GM21528 (cell line): ENCODE results near the gene DAPK1.

Experiments used
- ATAC-seq: cut with Tn5 transposase; IDR thresholded peaks from one replicate; pipeline ENCODE4 v1.9.1; 2021; ENCODE audit warnings: mild to moderate bottlenecking, moderate library complexity; ENCODE audit not compliant: unreplicated experiment, low FRiP score

The DAPK1 gene

DNA sequence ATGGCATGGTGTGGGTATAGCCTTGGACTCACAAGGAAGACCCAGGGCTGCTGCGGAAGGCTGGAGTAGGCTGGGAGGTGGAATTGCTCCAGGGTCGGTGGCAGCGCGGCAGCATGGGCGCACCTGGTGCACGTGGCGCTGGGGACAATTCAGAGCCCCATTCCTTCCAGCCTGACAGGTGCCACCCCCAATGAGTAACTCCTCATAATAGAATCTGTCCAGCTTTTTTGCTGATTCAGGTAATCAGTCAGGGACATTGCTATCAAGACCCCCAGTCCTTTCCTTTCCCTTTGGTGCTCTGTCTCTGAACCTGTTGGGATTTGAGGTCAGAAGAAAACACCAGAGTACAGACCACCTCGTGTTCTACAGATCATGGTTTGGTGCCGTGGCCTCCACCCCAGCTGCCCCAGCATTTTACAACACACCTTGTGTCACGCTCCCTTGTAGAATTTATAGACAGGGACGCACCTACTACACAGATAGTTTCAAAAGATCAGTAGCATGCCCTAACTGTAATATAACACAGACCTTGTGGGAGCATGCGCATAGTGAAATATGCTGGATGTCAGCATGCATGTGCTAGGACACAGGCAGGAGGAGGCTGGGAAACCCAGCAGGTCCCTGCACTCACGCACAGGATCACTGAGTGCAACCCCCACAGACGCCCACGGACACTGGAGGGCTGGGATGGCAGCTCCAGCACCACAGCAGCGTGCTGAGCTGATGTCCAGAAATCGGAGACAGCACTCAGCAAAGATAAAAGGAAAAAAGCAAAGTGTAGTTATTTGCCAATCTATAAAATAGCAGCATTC, 180.3 kb downstream of the DAPK1 start:
- no peak for ATAC-seq

DNA sequence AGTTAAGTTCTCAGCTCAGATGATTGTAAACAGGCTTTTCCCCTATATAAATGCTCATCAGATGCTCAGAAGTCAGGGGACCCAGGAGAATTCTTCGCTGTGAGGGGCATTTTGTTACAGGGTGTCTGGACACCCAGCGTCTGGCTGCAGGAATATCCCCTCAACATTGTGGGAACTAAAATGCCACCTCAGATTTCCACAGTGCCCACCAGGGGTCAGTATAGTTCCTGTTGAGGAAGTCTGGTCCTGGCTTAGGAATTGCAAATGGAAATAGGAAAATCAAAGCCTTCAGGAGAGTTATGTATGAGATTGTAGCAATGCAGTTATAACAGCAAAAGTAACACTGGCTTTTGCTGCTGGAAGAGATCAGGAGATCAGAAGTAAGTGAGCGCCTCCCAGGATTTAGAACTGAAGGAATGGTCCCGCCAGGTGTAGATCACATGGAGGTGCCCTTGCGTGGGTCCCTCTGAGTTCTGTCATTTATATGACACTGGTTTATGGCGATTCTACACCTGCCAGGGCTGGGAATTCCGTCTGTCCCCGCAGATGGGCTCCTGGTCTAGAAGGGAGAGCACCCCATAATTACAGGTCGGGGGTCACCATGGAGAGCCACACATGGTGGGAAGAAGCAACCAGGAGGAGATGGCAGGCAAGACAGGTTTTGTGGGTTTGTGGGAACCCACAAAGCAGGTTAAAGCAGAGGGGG, 181.1 kb downstream of the DAPK1 start:
- ATAC-seq = no peak

DNA sequence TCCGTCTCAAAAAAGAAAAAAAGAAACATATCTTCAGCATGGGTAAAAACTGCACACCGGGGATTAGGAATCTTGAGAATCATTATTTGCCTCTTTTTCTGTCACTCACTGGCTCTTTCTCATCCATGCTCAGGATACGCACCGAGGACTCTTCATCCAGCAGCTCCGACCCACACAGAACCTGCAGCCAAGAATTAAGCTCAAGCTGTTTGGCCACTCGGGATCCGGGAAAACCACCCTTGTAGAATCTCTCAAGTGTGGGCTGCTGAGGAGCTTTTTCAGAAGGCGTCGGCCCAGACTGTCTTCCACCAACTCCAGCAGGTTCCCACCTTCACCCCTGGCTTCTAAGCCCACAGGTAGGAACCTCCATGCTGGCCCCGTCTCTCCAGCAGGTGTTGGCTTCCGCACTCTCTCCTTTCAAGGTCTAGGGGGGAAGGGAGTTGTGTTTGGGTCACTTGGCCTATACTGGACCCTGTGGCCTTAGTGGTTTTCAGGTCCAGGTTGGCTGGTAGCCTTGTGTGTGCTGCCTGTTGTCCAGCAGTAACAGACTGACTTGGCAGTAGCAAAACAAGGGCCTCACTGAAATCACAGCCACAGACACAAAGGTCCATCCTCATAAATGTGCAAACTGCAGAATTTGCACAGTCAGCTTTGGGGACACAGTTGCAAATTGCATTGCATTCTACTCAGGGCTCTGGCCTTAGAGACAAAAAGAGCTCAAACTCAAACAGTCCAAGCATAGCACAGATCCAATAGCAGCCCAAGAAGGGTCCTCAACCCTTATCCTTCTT, 183.8 kb downstream of the DAPK1 start:
- ATAC-seq = no peak

DNA sequence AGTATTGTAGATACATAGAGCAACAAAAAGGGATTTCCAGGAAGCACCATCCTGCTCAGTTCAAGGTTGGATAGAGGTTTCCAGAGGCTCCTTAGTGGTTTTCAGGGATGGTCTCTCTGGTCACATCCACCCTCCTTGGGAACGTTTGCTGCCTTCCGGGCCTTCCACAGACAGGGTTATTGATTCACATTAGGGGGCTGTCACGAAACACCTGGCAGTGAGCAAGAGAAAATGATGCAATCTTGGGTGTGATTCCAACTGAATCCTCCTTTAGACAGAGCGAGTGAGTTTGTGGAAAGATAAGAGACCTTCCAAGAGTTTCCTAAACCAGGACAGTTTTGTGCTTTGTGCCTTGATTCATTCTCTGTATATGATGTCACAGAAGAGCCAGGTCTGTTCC, 184.4 kb downstream of the DAPK1 start:
- no peak for ATAC-seq

DNA sequence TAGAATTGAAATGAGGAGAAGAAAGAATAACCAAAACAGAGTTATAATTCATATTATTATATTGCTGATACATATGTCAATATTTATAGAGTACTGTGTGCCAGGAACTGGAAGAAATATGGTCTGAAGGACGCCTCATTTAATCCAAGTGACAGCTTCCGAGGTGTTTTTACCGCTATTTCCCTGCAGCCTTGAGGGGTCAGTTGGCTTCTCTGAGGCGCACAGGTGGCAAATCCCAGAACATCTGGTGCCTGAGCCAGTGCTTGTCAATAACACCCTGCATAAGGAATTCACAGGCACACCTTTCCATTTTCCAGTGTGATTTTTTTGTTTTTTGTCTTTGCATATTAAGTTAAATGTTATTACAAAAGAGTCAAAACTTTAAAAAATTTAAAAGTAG, 185.0 kb downstream of the DAPK1 start:
- no peak for ATAC-seq

DNA sequence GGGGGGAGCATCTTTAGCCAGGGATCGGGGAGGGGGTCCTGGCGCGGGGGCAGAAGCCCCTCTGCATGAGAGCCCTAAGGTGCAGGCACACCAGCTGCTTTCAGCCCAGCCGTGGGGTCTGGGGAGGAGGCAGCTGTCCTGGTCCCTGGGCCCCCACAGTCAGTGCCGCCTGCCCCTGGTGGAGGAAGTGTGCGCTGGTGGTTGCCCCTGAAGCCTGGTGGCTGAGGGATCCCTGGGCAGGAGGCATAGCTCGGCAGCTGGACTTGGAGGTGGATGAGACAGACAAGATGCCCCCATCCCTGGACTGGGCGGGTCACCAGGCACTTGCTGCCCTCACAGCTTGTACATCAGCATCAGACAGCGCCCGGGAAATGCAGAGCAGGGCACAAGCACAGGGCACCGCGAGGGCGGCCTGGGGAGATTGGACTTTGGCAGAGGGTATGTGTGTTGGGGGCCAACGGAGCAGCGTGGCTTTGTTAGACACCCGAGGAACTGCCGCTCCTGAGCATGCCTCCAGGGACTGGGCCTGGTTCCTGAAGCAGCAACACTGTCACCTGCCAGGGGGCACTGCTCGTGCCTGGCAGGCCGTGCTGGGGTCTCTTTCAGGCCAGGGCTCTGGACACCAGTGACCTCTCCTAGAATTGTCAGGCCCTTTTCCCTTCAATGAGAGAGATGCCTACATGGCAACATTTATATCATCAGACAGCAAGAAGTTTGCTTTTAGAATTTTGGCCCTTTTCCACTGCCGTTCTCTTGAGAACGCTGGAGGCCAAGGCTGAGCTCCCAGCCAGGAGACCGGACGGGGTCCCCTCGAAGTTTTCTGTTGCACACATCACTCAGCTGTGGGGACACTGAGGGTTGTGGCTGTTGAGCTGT, 186.3 kb downstream of the DAPK1 start:
- ATAC-seq = no peak

DNA sequence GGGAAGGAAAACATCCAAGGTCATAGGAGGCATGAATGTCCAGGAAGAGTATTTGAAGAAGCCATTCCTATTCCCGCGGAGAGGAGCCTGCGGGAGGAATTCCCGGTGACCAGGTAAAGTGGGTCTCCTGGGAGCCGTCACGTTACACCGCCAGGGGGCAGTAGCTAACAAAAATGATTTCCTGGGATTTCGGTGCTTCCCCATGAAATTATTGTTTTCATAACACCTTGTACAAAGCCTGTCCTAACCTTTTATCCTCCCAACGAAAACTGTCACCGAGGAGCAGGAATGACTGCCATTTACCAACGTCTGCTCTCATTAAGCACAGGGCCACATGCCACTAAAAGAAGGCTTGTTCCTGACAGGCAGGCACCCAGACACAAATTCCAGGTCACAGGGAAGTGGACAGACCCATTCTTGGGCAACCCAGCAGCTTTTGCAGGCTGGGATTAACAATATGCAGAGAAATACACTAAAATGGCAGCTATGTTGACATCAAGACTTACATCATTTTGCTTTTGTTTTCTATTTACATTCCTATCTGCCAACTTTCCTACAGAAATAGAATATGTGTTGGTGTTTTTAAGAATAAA, 187.1 kb downstream of the DAPK1 start:
- ATAC-seq = no peak

DNA sequence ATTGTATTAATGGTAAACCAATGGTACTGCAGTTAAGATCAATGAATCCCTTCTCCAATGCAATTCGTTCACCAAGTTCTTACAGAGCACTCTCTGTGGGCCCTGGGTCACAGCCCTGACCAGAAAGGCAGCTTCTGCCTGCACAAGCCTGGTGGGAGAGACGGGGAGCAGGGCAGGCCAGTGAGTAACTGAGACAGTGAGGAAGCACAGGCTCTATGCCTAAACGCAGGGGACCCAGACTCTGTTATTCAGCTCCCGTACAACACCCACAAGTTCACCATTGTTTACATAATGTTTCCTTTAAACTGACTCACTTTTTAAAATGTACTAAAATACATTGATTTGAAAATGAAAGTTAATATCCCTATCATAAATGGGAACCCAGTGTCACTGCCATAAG, 187.8 kb downstream of the DAPK1 start:
- no peak for ATAC-seq

DNA sequence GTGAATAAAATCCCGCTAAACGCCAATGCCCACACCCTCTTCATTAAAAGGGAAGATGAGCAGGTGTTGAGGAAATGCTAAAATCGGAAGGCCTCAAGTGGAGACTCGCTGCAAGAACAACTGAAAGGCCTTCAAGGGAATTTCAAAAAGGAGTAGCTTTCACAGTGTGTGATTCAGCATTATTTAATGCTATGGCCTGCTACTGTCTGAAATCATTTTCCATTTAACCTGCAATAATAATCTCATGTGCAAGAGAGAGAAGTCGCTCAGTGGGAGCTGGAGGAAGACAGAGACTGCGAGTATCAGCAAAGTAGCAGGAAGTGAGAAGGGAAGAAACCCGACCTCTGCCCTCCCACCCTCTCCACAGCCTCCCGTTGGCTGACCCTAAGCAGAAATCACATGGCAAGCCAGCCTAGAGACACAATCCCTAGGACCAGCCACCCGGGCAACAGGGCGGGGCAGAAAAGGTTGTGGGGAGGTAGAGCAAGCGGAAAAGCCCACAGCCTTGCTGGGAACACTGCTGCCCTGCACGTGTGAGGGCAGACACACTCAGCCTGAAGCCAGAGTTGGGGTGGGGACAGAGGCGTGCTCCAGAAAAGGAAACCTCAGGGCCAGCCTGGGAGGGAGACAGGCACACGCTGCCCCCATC, 188.3 kb downstream of the DAPK1 start:
- ATAC-seq = no peak

DNA sequence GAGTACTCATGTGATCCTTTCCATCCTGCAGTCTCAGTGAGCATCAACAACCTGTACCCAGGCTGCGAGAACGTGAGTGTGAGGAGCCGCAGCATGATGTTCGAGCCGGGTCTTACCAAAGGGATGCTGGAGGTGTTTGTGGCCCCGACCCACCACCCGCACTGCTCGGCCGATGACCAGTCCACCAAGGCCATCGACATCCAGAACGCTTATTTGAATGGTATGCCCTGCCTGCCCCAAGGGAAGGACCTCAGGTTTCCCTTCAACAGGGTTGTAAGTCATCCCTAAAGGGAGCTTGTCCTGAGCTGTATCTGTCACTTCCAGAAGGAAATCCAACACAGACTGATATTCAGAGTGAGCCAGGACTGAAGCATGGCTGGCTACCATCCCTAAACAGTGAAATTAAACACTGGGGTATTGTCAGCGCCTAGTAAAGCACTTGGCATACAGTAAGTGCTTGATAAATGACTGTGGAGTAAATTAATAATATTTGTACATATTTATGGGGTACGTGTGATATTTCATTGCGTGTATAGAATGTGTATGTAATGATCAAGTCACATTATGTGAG, 188.9 kb downstream of the DAPK1 start:
- no peak for ATAC-seq

DNA sequence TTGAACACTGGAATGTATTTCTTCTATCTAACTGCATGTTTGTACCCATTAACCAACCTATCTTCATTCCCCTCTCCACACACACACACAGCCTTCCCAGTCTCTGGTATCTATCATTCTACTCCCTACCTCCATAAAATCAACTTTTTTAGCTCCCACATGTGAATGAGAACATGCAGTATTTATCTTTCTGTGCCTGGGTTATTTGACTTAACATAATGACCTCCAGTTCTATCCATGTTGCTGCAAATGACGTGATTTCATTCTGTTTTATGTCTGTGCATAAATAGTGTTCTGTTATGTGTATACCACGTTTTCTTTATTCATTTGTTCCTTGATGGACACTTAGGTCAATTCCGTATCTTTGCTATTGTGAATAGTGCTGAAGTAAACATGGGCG, 189.5 kb downstream of the DAPK1 start:
- ATAC-seq = no peak

DNA sequence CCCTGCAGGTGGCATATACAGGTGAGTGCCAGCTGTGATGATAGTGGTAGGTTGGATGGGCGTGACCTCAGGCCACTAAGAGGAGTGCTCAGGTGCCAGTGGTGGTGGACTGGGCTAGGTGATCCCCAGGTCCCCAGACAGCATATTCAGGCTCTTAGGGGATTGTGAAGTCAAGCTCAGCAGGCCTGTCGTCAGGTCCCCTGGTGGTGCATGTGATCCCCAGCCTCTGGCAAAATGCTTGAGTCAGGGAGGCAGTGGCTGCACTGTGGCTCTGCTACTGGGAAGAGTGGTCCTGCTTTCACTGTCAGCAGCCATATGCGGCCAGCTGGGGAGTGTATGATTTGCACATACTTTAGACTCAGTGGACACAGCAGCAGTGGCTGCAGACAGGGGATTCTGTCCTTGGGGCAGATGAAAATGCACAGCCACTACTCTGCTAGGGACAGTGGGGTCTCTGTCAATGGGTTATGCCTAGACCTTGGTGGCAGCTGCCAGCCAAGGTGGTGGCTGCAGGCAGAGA, 196.6 kb downstream of the DAPK1 start:
- no peak for ATAC-seq

DNA sequence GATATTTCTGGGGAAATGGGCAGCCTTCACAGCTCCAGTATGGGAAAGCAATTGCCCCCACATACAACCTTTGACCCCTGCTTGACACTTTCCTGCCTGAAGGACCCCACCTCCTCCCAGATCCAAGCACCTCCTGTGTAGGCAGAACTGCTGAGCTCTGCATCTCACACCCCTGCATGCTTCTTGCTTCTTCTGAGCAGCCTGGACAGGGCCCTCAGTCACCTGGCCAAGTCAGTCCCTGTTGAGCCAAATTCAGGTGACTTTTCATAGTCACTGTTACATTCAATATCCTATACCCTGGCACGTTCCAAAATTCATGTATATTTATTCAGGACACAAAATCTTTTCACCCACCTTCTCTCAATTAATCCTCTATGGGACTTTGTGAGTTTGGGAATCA, 197.9 kb downstream of the DAPK1 start:
- ATAC-seq = no peak

DNA sequence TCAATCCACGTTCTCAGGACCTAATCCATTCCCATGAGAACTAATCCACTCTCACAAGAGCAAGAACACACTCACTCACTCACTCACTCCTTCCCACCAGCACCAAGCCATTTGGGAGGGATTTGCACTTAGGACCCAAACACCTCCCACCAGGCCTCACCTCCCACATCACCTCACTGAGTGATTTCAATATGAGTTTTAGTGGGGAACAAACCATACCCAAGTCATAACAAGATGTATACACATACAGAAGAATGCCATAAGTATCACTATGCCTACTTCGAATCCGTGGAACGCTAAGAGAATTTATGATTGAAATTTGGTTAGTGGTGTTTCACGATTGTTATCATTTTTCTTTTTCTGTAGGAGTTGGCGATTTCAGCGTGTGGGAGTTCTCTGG, 199.0 kb downstream of the DAPK1 start:
- no peak for ATAC-seq

DNA sequence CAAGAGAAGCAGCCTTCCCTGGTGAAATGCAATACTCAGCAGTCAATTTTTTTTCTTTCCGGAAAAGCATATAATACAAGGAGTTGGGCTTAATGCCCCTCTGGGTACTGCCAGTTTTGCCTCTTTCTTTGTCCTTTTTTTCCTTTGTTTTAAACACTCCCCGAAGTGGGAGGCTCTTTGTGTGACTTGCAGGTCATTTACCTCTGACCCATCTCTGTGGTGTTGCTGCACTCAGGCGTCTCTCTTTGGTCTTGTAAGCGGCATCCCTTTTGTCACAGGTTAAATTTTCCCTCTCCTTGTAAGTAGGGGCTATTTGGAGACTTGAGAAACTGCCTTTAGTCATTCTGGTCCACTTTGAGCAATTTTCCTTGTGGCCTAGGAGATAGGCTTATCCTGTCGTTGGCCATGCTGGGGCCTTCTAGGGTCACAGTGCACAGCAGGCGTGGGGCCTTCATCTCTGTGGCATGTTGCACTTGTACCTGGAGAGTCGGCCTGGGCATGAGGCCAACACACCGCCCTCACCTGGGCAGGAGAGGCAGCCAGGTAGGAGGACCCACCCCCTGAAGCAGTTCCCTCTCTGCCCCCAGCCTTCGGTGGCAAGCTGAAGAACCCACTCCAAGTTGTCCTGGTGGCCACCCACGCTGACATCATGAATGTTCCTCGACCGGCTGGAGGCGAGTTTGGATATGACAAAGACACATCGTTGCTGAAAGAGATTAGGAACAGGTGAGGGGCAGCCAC, 200.6 kb downstream of the DAPK1 start:
- ATAC-seq = no peak

DNA sequence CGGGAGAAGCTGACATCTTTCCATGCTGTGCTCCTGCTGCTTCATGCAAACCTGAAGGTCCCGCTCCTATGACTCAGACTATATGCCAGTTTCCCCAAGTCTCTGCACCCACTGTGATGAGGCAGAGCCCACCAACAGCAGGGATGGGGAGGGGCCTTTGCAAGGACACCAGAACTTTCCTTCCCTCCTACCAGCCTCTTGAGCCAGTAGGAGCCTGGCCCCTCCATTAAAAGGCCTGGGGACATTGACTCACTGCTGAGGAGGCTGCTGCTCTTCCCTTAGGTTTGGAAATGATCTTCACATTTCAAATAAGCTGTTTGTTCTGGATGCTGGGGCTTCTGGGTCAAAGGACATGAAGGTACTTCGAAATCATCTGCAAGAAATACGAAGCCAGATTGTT, 202.2 kb downstream of the DAPK1 start:
- ATAC-seq = no peak

DNA sequence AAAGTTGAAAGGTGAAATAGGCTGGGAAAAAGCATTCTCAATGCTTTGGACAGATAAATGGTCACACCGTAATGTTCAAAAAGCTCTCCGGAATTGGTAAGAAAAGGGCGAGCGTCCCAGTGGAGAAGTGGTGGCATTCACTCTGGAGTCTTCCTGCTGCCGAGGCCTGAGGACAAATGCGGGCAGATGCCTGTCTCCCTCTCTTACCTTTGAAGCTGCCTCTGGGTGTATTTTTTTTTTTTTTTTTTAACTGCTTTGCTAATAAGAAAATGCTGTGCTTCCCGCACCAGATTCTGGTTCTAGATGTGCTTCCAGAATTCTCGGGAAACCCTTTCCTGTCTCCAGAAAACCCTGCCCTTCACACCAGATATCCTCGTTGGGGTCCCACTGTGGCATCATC, 203.8 kb downstream of the DAPK1 start:
- ATAC-seq = no peak

DNA sequence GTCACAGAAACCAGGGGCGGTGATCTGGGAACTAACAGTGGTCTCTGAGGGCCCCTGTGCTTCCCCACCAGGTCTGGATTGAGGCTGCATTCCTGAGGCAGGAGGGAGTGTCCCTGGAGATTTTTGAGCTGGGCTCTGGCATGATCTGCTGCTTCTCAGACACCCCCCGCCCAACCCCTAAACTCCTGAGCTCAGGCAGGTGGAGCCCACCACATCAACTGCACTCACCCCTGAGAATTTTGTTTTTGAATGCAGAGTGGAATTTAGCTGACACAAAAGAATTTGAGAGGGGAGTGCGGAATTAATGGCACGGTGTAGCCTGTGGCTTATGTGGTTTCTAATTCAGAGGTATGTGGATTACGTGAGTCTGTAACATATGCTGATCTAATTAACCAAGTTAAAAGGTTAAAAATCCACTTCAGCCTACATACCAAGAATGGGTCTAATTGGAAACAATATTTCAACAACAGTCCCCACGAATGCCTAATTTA, 204.3 kb downstream of the DAPK1 start:
- no peak for ATAC-seq
